GM15510 (cell line): Measurements from ENCODE around the gene ATG12.

Experiments used
- POLR2A ChIP-seq: IDR thresholded peaks from 3 replicates; pipeline ENCODE4 v1.6.1; 2011; ENCODE audit warnings: borderline replicate concordance; ENCODE audit not compliant: insufficient read length; ENCODE audit errors: extremely low read depth

The ATG12 gene

GRCh38 chr5:115841382-115842088 lies at the start of gene ATG12, which contains the start of gene AP3S1:
ATG12 (minus strand) TSS chr5:115841565; CDS start chr5:115841552, 13 bp downstream.
AP3S1 (plus strand) TSS chr5:115841935; CDS start chr5:115842038, 103 bp downstream.
- peak; percentile 92 for TF ChIP-seq POLR2A

DNA sequence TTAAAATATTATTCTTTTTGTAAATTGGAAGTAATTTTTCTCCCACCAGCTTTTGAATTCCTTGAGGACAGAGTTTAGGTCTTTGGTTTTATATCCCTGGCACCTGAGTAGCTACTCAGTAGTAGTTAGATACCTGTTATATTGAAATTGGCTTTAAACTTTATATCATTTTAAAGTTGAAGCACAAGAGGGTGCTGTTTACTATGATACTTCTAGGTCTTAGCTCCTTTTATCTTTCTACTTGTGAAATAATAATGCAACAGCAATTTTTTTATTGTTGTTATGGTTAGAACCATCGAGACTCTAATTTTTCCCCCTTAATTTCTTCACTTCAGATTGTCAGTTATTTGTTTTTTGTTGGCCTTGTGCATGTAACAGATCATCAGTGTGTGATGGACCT lies 46.7 kb upstream of the ATG12 start:
- TF ChIP-seq POLR2A: no peak

GRCh38 chr5:115884704-115885103 lies 43.3 kb upstream of the ATG12 start:
- no peak for TF ChIP-seq POLR2A

GRCh38 chr5:115875447-115875846 lies 34.1 kb upstream of the ATG12 start:
- no peak for TF ChIP-seq POLR2A

DNA sequence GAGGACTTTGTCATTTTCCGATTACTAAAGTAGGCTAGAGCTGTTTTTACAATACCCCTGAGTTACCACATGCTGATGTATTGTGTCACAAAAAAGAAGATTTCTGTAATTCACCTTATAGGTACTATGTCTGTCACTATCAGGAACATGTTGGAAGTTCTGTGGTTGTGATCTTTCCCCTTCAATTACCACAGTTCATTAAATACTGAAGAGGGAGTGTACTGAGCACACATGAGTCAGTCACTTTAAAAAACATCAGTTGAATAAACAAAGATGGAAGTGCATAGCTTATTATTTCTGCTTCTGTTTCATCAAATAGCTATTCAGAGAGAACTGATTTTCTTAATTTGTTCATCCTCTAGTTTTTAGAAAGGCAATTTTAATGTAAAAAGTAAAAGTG lies 32.0 kb upstream of the ATG12 start:
- no peak for TF ChIP-seq POLR2A

- no peak for TF ChIP-seq POLR2A
These were observed 31.1 kb upstream of the ATG12 start for GRCh38 chr5:115872447-115872846.

GRCh38 chr5:115869256-115869795 lies 28.0 kb upstream of the ATG12 start:
- TF ChIP-seq POLR2A: no peak

GRCh38 chr5:115859378-115859777 lies 18.0 kb upstream of the ATG12 start:
- no peak for TF ChIP-seq POLR2A

DNA sequence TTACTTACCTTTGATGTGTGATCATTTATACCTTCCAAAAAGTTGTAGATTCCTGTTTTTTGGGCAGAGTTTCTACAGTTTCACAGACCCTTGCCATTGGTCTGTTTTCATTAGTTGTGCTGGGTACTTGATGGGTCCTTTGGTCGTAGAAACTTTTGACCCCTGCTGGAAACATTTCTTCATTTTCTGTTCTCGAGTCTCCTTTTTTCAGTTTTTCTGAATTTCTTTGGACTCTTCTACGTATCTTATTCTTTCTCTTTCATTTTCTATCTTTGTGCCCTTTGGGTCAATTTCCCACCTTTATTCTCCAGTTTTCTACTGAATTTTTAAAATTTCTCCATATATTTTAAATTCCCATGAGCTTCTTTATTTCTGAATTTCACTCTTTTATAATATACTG lies 17.0 kb upstream of the ATG12 start:
- no peak for TF ChIP-seq POLR2A

DNA sequence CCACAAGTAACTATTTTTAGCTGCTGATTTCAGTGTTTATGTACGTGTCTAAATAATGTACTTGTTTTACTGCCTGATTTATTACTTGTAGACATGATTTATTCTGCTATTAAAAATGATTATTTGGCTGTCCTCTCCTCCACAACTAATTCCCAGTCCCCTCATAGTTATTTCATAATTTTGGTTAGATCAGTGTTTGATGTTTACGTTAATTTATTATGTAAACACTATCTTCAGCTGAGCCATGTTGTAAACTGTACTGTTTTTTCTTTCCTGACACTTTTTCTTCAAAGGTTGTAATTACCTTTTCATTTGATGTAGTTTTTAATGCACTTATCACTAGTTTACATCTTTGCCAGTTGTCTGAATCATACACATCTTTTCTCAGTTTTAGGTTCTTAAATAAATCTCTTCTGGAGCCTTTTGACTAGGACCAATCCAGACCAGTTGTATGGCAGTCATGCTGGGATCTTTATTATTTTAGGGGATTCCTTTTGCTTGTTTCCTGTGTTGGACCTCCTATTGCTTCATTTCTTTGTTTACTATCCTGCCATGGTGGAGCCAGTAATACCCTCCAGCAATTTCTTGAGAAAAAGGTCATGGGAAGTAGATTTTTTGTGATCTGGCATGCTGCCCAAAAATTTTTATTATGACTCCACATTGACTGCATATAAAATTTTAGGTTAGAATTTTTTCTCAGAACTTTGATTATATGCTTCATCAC lies 16.4 kb upstream of the ATG12 start:
- TF ChIP-seq POLR2A: no peak

DNA sequence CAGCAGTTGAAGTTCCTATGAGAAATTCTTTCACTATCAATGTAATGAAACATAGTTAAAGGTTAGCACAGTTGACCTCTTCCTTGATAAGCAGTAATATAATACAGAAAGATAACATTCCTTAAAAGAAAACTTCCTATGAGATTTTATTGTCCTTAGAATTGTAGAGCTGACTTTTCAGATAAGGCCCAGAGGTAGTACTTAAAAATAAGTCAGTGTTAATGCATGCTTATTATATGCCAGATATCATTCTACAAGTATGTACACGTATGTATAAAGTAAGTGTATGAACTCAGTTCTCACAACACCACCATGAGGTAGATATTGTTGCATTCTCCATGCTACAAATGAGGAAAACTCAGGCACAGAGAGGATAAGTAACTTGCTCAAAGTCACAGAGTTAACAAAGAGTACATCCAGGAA lies 15.7 kb upstream of the ATG12 start:
- no peak for TF ChIP-seq POLR2A

DNA sequence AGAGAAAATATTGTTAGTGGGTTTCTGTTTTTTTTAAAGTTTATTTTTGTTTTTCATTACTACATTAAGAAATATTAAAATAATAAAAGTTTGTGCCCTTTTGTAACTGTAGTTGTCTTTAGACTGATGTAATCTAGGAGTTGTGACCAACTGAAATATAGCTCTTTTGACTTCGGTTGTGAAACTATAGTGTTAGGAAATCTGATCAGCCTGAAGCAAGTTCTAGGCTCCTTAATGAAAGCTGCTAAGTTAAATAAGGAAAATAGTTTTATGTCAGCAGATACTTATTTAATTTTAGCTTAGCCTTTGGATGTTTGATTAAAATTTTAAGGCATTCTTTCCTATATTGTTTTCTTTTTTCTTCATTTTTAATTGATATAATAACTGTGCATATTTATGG lies 14.6 kb upstream of the ATG12 start:
- no peak for TF ChIP-seq POLR2A

- TF ChIP-seq POLR2A: no peak
These were observed 12.8 kb upstream of the ATG12 start for GRCh38 chr5:115854139-115854538.

DNA sequence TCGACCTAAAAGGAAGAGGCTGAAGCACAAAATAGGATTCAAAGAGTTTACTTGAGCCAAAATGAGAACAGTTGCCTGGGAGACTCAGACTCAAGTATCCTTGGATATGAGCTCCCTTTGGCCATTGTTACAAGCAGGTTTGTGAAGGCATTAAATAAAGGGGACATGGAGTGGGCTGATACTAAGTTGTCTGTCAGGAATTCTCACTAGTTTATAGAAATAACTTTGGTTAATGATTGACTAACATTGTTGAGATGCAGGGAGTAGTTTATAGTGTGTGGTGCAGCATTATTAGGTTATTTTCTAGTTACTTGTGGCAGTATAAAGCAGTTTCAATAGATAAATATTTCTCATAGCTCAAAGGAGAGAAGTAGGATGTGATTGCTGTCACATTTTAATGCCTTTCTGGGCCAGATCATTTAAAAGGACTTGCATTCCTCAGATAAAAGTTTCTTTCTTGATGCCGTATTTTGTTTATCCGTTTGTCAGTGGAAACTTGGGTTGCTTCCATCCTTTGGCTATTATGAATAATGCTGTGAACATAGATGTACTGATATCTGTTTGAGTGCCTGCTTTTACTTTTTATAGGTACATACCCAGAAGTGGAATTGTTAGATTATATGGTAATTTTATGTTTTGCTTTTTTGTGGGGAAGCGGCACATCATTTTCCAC lies 9.5 kb upstream of the ATG12 start:
- no peak for TF ChIP-seq POLR2A

GRCh38 chr5:115849258-115849798 lies 8.0 kb upstream of the ATG12 start:
- TF ChIP-seq POLR2A: no peak
